Activated naive CD8-positive, alpha-beta T cell treated with anti-CD3 and anti-CD28 coated beads, Interleukin-2, amount 50 U/mL, for 24 hours (primary cell): ENCODE results near the gene NVL.

Source experiments
- ATAC-seq: fragments of 150-1000 bp; cut with Tn5 transposase; one replicate; pipeline ENCODE4 v1.10.0; 2021
- DNase-seq: peaks from one replicate; pipeline ENCODE4 v3.0.0; 2021
- H3K27ac Mint-ChIP-seq: one replicate; pipeline ENCODE4 v1.8.0; 2021; ENCODE audit warnings: mild to moderate bottlenecking, mixed read lengths
- H3K27me3 Mint-ChIP-seq: one replicate; pipeline ENCODE4 v1.8.0; 2021; ENCODE audit warnings: mixed read lengths
- H3K36me3 Mint-ChIP-seq: one replicate; pipeline ENCODE4 v1.8.0; 2021; ENCODE audit warnings: low read depth, mixed read lengths
- H3K4me1 Mint-ChIP-seq: one replicate; pipeline ENCODE4 v1.8.0; 2021; ENCODE audit warnings: mixed read lengths
- H3K4me3 Mint-ChIP-seq: one replicate; pipeline ENCODE4 v1.8.0; 2021; ENCODE audit warnings: mild to moderate bottlenecking, moderate library complexity, mixed read lengths
- H3K9me3 Mint-ChIP-seq: one replicate; pipeline ENCODE4 v1.8.0; 2021; ENCODE audit warnings: mixed read lengths

The NVL gene

DNA sequence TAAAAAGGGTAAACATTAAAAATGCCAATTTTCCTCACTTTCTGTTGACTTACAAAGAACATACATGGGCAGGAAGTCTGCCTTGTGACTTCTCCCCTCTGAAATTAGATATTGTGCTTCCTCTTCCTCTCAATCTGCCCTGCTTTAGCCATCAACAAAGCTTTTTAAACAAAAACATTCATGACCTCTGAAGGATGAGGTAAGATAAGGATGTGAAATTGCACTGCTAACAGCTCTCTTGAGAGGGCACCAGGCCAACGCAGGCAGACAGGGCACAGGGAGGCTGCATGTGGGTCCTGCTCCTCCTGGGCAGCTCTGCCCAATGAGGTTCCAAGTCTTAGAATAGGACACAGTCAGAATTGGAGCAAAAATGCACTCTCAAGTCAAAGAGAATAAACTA lies 84.8 kb downstream of the NVL start:
- no peaks in the 10 kb centered on the region for H3K9me3 Mint-ChIP-seq
- H3K4me1 Mint-ChIP-seq, result peaks cover 19% of the 10 kb centered on the region
- H3K4me3 Mint-ChIP-seq, result no peak overlapping the region
- DNase-seq (no peak), ATAC-seq (no peak)
- no peaks in the 10 kb centered on the region for H3K27me3 Mint-ChIP-seq
- H3K27ac Mint-ChIP-seq, result peak overlapping the region; percentile 74
- peaks cover 24% of the 10 kb centered on the region for H3K36me3 Mint-ChIP-seq

DNA sequence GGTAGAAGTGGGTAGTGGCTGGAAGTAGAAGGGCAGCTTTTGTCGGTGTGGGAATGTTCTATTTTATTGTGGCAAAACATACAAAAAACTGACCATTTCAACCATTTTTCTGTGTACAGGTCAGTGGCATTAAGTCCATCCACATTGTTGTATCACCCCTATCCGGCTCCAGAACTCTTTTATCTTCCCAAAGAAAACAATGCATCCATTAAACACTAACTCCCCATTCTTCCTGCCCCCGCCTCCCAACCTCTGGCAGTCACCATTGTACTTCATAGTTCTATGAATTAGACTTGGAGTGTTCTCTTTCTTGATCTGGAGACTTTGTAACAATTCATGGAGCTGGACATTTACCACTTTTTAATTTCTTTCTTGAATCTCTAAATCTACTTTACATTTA lies 91.2 kb downstream of the NVL start:
- Mint-ChIP-seq H3K4me1 (no peaks in the 10 kb centered on the region), H3K9me3 (no peaks in the 10 kb centered on the region), H3K36me3 (peaks cover 14% of the 10 kb centered on the region), H3K27me3 (no peaks in the 10 kb centered on the region), H3K27ac (no peak overlapping the region), H3K4me3 (no peak overlapping the region)
- no peak for ATAC-seq
- no peak for DNase-seq

DNA sequence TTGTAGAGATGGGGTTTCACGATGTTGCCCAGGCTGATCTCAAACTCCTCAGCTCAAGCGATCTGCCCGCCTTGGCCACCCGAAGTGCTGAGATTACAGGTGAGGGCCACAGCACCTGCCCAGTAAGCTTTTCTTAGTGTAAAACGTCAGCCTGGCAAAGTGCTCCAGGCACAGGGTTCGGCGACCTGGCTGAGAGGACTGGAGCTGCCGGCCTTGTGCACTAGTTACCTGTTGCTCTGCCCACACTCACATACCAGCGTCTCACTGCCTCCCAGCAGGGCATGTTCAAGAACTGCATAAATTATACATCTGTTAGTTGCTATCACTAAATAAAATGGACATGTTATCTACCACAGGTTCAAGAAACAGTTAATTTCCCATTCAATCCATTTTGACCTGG lies 91.8 kb downstream of the NVL start:
- H3K4me3 Mint-ChIP-seq, result no peak overlapping the region
- DNase-seq (no peak), ATAC-seq (no peak)
- H3K9me3 Mint-ChIP-seq, result no peaks in the 10 kb centered on the region
- H3K4me1 Mint-ChIP-seq, result no peaks in the 10 kb centered on the region
- no peaks in the 10 kb centered on the region for H3K27me3 Mint-ChIP-seq
- no peak overlapping the region for H3K27ac Mint-ChIP-seq
- H3K36me3 Mint-ChIP-seq, result peaks cover 14% of the 10 kb centered on the region

DNA sequence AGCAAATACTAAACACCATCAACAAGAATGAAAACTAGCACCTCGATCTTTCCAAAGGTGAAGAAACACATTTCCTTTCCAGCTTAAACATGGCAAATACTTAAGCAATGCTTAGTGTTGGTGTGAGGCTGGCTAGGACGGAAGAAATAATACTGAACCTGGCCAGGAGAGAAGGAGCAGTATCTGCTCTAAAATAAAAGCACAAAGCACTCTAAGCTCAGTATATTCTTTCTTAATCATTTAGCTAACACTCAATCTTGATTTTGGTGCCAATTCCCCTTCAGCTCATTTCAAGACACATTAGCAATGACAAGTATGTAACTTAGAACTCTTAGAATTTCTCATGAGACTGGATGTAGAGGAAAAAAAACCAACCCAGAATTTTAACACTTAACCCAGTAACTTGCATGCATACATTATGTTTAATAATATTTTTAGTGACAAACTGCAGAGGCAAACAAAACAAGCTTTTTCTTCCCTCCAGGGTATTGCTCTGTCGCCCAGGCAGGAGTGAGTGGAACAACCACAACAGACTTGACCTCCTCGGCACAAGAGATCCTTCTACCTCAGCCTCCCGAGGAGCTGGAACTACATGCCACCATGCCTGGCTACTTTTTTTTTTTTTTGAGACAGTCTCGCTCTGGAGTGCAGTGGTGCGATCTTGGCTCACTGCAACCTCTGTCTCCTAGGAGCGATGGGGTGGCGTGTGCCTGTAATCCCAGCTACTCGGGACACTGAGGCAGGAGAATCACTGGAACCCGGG lies 92.7 kb downstream of the NVL start:
- no peak for ATAC-seq
- no peaks in the 10 kb centered on the region for H3K4me1 Mint-ChIP-seq
- no peak for DNase-seq
- H3K27ac Mint-ChIP-seq, result no peak overlapping the region
- H3K9me3 Mint-ChIP-seq, result no peaks in the 10 kb centered on the region
- no peak overlapping the region for H3K4me3 Mint-ChIP-seq
- H3K36me3 Mint-ChIP-seq, result peaks cover 19% of the 10 kb centered on the region
- no peaks in the 10 kb centered on the region for H3K27me3 Mint-ChIP-seq

DNA sequence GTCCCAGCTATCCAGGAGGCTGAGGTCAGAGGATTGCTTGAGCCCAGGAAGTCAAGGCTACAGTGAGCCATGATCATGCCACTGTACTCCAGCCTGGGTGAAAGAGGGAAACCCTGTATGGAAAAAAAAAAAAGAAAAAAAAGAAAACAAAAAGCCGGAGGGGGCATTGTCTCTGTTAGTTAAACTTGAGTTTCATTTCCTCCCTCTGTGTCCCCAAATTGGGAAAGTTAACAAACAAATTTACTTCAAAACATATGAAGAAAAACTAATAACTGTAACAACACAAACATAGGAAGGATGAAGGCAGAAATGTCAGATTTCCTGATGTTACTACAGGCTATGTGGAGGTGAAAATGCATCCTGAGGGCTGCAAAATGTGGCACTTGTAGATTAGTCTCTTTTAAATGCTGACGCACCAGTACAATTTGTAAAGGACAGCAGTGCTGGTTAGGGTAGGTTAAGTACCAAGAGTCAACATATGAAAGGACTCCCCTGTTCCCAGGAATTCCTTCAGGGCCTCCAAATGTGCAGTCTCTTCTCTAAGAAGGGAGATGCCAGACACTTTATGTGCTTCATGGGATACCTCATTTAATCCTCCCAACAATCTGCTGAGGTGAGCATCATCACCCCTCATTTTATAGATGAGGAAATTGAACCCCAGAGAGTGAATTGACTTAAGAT lies 94.0 kb downstream of the NVL start:
- DNase-seq (no peak), ATAC-seq (no peak)
- H3K36me3 Mint-ChIP-seq, result peaks cover 24% of the 10 kb centered on the region
- no peak overlapping the region for H3K27ac Mint-ChIP-seq
- no peaks in the 10 kb centered on the region for H3K4me1 Mint-ChIP-seq
- no peak overlapping the region for H3K4me3 Mint-ChIP-seq
- H3K27me3 Mint-ChIP-seq, result no peaks in the 10 kb centered on the region
- no peaks in the 10 kb centered on the region for H3K9me3 Mint-ChIP-seq

DNA sequence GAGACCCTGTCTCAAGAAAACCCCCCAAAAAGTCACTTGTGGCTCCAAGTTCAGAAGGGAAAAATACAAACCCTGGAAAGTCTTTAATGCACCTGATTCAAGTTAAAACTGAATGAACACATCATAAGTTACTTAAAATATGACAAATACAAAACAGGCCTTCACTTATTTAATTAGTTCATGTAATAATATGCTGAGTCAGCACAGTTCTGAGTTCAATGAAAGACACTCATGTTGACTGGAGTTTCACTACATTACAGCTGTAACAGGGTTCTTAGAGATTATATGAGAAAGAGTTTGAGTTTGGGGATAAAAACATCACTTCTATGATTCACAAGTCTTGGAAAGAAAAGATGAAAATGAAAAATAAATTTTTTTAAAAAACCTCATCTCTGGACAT lies 96.0 kb downstream of the NVL start:
- Mint-ChIP-seq H3K27ac (no peak overlapping the region), H3K36me3 (peaks cover 27% of the 10 kb centered on the region), H3K4me1 (no peaks in the 10 kb centered on the region), H3K9me3 (no peaks in the 10 kb centered on the region), H3K4me3 (no peak overlapping the region), H3K27me3 (no peaks in the 10 kb centered on the region)
- DNase-seq (no peak), ATAC-seq (no peak)

DNA sequence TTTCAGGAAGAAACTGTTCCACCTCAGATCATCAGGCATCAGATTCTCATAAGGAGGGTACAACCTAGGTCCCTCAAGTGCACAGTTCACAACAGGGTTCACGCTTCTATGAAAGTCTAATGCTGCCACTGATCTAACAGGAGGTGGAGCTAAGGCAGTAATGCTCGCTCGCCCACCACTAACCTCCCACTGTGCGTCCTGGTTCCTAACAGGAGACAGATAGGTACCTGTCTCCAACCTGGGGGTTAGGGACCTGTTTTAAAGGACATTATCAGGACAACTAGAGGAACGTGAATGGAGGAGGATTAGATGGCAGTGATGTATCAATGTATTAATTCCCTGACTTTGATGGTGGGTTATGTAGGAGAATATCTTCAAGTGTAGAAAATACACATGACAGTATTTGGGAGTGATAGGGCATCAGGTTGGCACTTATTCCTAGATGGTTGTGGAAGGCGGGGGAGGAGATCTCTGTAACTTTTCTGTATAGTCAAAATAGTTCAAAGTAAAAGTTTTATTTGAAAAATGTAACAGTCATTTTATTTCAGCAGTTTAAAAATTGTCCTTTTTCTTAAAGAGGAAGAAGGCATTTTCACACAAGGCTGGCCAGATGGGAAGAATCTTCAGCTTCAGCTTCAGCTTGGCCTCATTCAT lies 103.0 kb downstream of the NVL start:
- Mint-ChIP-seq H3K27me3 (no peaks in the 10 kb centered on the region), H3K27ac (no peak overlapping the region), H3K4me3 (no peak overlapping the region), H3K9me3 (no peaks in the 10 kb centered on the region), H3K36me3 (peaks cover 22% of the 10 kb centered on the region), H3K4me1 (no peaks in the 10 kb centered on the region)
- DNase-seq (no peak), ATAC-seq (no peak)

DNA sequence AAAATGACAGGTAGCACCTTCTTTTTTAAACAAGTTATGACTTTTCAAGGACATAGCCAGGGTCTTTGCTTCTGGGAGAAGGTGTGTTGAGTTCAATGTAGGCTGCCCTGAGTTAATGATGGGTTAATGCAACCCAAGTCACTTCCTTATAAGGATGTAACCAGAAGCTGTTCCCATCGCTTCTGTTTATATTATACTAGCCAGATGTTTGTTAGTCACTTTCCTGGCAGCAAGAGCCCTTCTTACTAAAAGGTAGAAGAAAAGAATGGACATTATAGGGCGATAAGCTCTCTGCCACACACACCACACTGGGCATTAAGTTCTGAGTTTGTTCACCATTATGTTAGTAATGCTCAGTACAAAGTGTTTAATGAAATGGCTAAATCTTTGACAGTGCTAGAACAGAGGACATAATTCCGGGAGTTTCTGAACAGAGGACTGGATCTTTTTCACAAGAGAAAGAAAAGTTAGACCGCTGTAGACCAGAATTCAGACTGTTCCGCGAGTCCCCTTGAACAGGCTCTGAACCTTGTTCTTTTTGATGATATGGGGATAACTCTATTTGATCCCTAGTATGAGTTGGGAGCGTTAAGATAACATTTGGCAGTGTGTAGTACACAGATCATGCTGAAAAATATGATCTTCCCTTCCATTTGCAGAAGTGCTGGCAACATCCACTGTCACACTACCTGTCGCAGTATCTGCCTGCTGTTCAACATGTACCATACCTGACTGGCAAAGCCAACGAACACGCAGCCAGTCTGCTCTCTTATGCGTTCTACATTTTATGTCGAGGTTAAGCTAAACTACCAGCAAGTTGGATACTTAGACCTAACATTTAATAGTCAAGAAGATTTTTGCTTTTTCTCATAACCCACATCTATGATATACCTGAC lies 105.9 kb downstream of the NVL start:
- H3K4me1 Mint-ChIP-seq, result no peaks in the 10 kb centered on the region
- no peaks in the 10 kb centered on the region for H3K27me3 Mint-ChIP-seq
- no peak overlapping the region for H3K27ac Mint-ChIP-seq
- DNase-seq, result no peak
- ATAC-seq, result no peak
- no peak overlapping the region for H3K4me3 Mint-ChIP-seq
- H3K9me3 Mint-ChIP-seq, result no peaks in the 10 kb centered on the region
- peaks cover 9% of the 10 kb centered on the region for H3K36me3 Mint-ChIP-seq

DNA sequence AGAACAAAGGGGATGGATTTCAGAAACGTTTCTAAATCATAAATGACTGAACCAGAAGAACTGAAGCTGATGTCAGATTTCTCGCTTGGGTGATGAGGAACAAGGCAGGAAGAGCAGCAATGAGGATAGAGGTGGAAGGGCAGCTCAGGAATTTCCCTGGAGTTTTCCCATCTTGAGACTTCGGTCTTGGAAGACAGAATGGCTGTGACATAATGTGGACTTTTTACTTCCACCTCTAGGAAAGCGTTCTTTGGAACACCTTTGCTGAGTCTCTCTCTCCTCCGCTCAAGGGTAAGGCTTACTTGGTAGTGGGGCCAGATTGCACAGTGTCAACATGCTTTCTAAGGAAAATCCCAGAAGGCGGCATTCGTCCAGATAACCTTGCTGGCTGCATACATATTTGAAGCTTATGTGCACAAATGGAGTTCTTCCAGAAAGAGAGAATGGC lies 110.3 kb downstream of the NVL start:
- DNase-seq (no peak), ATAC-seq (no peak)
- Mint-ChIP-seq H3K4me1 (no peaks in the 10 kb centered on the region), H3K27me3 (no peaks in the 10 kb centered on the region), H3K27ac (no peak overlapping the region), H3K4me3 (no peak overlapping the region), H3K36me3 (no peaks in the 10 kb centered on the region), H3K9me3 (no peaks in the 10 kb centered on the region)

DNA sequence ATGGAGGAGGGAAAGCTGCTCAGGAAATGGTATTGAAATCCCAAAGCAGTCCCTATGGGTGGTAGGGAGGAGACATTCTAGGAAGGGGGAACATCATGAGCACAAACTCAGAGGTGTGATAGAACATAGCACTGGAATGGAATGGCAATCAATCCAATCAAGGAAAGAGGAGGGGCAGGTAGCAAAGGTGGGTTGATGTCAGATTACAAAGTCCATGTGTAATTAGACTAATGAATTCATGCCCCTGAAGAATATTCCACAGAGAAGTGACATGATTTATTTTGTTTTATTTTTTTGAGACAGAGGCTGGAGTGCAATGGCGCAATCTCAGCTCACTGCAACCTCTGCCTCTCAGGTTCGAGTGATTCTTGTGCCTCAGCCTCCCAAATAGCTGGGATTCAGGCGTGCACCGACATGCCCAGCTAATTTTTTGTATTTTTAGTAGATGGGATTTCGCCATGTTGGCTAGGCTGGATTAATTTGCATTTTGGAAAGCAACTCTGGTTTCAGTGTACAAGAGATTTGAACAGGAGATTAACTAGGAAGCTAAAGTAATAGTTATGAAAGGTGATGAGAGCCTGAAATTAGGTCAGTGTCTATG lies 110.9 kb downstream of the NVL start:
- no peaks in the 10 kb centered on the region for H3K27me3 Mint-ChIP-seq
- peaks cover 1% of the 10 kb centered on the region for H3K4me1 Mint-ChIP-seq
- no peak for ATAC-seq
- no peaks in the 10 kb centered on the region for H3K9me3 Mint-ChIP-seq
- H3K36me3 Mint-ChIP-seq, result no peaks in the 10 kb centered on the region
- no peak overlapping the region for H3K4me3 Mint-ChIP-seq
- no peak for DNase-seq
- H3K27ac Mint-ChIP-seq, result no peak overlapping the region

DNA sequence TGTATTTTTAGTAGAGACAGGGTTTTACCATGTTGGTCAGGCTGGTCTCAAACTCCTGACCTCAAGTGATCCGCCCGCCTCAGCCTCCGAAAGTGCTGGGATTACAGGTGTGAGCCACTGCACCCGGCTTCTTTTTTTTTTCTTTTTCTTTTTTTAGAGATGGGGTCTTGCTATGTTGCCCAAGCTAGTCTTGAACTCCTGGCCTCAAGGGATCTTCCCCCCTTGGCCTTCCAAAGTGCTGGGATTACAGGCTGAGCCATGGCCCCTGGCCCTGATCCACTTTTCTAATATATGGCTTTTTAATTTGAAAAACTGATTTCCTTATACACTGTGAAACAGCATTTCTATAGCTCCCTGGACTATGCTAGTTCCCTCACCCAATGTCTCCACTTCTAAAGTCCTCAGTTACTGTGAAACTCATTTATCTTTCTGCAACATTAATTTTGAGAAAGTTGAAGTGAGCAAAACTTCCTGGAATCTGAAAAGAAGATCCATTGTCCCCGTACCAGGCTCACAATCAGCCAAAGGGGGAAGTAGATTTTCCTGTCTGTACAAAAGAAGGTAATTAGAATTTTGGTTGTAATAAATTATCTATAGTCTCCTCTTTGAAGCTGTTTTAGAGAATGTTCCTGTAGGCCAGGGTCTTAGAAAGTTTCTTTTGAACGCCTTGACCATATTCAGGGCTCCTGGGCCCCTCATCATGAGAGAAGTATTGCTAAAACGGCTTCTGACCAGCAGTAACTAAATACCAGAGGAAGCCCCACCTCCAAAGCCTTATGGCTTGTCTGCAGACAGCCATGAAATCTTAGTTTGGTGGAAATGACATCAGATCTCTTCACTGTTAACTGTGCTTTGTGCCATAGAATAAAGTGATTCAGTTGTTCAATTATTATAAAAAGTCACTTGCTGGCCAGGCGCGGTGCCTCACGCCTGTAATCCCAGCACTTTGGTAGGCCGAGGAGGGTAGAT lies 112.0 kb downstream of the NVL start:
- Mint-ChIP-seq H3K27ac (no peak overlapping the region), H3K9me3 (no peaks in the 10 kb centered on the region), H3K4me3 (no peak overlapping the region), H3K27me3 (no peaks in the 10 kb centered on the region), H3K4me1 (peaks cover 5% of the 10 kb centered on the region), H3K36me3 (no peaks in the 10 kb centered on the region)
- DNase-seq (no peak), ATAC-seq (no peak)

DNA sequence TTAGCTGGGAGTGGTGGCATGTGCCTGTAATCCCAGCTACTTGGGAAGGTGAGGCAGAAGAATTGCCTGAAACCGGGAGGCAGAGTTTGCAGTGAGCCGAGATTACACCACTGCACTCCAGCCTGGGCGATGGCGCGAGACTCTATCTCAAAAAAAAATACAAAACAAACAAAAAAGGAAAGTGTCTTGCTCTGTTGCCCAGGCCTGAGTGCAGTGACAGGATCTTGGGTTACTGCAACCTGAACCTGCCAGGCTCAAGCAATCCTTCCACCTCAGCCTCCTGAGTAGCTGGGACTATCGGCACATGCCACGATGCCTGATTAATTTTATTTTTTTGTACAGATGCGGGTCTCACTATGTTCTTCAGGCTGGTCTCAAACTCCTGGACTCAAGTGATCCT lies 113.6 kb downstream of the NVL start:
- Mint-ChIP-seq H3K4me3 (no peak overlapping the region), H3K36me3 (no peaks in the 10 kb centered on the region), H3K4me1 (peaks cover 5% of the 10 kb centered on the region), H3K9me3 (no peaks in the 10 kb centered on the region), H3K27ac (no peak overlapping the region), H3K27me3 (no peaks in the 10 kb centered on the region)
- ATAC-seq, result no peak
- no peak for DNase-seq

DNA sequence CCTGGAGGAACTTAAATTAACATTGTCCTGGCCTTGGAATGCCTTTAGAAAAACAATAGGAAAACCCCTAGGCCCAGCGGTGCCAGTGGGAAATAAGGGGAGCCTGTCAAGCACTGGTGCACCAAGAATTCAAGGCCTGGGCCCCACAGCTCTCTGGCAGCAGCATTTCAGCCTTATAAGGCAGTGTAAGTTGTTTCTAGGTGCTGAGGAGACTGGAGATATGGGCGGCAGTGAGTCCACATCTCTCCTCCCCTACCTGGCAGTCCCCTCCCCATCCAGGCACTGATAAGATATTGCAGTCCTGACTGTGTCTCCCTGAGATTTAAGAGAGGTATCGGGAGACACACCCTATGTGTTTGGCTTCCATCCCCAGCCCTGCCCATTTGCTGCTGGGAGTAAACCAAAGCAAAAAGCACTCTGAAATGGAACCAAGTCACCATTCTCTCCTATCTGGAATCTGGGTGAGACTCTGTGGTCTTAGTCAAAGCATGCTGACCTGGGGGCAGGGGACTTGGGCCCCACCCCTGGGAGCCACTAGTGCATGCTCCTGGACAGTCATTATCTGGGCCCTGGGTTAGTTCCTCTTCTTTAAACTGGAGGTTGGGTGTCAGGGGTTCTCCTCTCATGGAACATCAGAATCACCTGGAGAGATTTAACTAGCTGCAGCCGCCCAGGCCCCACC lies 116.4 kb downstream of the NVL start:
- Mint-ChIP-seq H3K4me1 (peaks cover 5% of the 10 kb centered on the region), H3K36me3 (no peaks in the 10 kb centered on the region), H3K27me3 (no peaks in the 10 kb centered on the region), H3K4me3 (no peak overlapping the region), H3K27ac (no peak overlapping the region), H3K9me3 (no peaks in the 10 kb centered on the region)
- ATAC-seq (no peak), DNase-seq (no peak)
